Esophagus mucosa (tissue), 1 donor: ENCODE results near the gene GABARAPL2. TPM values are rescaled to one million over a fixed set of nuclear protein-coding genes. Genes with fewer than 3 reads are reported as not detected.

Experiments used
- ATAC-seq: fragments of 200-7000 bp; cut with Tn5 transposase; one replicate; pipeline ENCODE4 v1.9.1; 2020
- total RNA-seq: library from RNA; stranded (reverse); gene quantifications from one replicate; pipeline ENCODE4 v1.2.4, GENCODE V29; 2023
- donor health status: DM: yes; HTN: yes; CAD: no.

Gene GABARAPL2
- total RNA-seq, 1 donor from 2014 or later, result 47.7 TPM

- peak; percentile 63 for ATAC-seq
These were observed 10.9 kb upstream of the GABARAPL2 start for GRCh38 chr16:75555213-75555706.

GRCh38 chr16:75555707-75556430 is 10.3 kb upstream of the GABARAPL2 start, which contains the start of gene TMEM231:
Gene TMEM231, minus strand, starts transcription at chr16:75556252. Its CDS starts 43 bp downstream, at chr16:75556209.
- ATAC-seq, result peak; percentile 97

DNA sequence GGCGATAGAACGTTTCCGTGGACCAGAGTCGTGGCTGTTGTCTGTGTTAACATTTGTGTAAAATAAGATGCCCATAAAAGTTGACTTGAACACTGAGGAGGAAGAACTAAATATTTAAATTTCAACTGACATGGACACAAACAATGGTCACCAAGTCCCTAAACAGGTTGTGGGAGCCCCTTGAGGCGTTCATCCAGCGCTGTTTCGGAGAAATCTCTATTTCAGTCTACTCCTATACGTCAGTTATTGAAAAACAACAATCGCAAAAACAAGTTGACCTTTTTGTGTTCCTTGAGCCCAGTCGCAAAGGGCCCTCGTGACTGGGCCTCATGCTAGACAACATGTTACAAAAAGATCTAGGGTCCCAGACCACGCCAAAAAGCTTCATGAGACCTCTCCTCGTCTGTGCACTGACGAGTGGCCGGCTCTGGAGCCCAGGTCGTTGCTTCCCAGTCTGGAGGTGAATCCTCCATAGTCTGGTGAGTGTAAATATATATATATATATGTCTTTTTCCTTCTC is 9.7 kb upstream of the GABARAPL2 start:
- no peak for ATAC-seq

- ATAC-seq, result no peak
These were observed 7.3 kb upstream of the GABARAPL2 start for GRCh38 chr16:75558846-75559401.

DNA sequence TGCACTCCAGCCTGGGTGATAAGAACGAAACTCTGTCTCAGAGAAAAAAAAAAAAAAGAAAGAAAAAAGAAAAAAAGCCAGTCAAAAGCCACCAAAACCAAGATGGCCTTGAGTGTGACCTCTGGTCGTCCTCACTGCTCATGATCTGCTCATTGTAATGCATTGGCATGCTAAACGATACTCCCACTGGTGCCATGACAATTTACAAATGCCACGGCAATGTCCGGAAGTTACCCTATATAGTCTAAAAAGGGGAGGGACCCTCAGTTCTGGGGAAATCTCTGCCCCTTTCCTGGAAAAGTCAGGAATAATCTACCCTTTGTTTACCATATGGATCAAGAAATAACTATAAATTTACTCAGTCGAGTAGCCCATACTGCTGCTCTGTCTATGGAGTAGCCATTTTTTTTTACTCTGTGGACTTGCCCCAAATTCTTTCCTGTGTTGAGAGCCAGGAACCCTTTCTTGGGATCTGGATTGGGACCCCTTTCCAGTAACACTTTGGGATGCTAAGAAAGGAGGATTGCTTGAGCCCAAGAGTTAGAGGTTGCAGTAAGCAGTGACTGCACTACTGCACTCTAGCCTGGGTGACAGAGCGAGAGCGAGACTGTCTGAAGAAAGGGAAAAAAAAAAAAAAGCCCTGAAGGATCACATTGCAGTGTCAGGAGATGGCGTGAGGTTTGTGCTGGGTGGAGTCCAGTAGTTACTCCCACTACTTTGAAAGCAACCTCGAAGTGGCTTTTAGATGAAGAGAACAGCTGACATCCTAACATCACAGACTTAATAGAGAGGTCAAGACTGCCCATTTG is 6.4 kb upstream of the GABARAPL2 start:
- no peak for ATAC-seq

GRCh38 chr16:75565640-75566039 is 539 bp upstream of the GABARAPL2 start:
- no peak for ATAC-seq

DNA sequence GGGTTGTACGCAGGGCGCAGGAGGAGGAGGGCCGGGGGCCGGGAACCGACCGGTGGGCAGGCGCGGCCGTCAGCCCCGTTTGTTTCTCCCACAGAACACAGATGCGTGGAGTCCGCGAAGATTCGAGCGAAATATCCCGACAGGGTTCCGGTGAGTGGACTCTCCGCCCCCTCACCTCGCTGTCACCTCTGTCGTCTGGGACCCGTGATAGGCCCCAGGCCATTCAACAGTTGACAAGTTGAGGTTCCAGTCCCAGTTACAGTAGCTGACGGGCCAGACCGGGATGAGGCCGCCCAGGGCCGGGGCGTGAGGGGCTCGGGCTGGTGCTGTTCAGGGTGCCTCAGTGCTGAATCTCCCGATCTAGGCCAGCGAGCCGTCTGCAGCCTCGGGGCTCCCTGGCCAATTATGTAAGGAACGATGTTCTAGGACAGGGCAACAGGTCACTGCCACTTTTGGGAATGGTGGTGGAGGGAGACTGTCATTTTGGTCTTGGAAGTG is 628 bp downstream of the GABARAPL2 start:
- peak; percentile 42 for ATAC-seq

DNA sequence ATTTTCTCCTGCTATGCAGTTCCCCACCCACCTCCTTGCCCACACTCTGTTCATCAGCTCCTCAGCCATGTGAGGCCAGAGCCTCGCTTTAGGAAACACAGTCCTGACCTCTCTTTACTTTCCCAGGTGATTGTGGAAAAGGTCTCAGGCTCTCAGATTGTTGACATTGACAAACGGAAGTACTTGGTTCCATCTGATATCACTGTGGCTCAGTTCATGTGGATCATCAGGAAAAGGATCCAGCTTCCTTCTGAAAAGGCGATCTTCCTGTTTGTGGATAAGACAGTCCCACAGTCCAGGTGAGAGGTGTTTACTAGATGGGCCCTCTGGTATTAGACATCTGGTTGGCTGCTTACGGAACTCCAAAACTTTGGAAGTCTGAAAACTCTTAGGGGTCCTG is 1.7 kb downstream of the GABARAPL2 start:
- no peak for ATAC-seq

DNA sequence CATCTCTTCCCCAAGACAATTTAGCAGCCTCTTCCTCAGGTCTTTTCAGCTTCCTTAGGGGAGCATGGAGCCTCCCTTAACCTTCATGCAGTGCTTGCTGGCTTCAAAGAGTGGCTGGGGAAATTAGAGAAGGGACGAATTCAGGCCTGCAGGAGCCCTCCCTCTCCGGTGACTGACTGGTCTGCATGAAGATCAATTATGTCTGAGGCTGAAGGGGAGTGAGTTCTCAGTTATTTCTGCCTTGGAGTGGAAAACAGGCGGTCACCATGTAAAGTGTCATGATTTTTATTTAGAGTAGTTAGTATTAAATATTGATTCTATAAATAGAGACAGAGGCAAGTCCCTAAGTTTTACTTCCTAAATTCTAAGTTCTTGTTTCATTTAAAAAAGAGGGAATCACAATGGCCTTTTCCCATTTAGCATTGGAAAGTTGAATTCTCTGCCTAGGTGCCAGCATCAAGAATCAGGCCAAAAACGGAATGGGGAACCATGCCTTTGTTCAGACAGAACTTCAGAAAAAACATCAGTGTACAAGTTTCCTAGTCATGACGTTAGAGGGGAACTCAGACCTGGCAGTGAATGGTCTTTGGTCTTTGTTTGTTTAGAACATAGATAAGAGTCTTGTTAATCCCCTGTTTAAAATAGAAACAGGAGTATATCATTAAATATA is 4.4 kb downstream of the GABARAPL2 start:
- ATAC-seq, result no peak

- ATAC-seq, result peak; percentile 14
These were observed 6.8 kb downstream of the GABARAPL2 start for GRCh38 chr16:75572864-75573542.

DNA sequence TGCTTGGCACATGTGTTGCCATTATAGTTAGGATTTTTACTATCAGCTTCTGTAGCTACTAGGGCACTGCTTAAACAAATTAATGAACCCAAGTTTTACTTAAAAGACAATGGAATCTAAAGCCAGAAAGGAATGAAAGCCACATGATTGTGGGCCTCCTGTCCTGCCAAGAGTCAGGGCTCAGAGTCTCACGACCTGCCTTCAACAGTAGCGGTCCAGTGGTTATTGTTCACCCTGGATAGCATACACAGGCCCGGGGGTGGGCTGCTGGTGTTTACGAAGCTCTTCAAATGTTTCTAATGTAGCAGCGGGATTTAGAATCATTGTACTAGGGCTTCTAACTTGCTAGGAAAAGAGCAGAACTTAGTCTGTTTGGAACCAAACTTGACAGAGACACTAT is 7.8 kb downstream of the GABARAPL2 start:
- no peak for ATAC-seq

- ATAC-seq, result no peak
These were observed 9.8 kb downstream of the GABARAPL2 start for GRCh38 chr16:75575958-75576357.

DNA sequence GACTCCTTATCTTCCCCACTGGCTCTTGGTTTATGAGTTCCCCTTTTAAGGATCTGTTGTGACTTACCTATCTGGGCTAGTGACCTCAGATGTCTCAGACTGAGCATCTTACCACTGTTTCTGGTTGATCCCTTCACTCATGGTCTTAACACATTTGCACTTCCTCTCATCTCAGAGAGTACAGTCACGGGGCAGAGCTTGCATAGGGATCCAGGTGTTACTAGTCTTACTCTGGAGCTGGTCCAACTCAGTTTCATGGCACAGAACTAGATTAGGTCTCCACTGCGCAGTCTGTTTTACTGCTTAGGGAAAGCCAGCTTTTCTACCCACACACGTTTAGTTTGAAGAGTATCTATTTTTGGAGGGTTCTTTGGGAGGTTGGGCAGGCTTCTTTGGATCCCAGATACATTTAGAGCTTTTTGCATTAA is 10.2 kb downstream of the GABARAPL2 start:
- ATAC-seq, result no peak

- ATAC-seq, result no peak
These were observed 12.0 kb downstream of the GABARAPL2 start for GRCh38 chr16:75578212-75578611.

DNA sequence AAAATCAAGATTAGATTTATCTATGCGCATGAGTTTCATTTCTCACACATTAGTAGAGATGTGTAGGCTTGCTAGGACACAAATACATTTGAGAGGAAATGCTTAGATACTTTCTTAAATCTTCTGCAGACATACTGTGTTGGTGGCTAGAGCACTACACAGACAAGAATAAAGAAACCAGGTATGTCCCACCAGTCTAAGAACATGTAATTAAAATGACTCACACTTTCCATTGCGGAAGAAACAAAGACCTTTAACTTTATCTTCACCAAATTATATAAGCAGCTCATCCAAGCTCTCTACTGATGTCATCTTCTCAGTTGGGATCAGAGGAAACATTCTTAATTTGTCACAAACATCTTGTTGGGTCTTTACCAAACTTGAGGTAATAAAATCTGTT is 12.5 kb downstream of the GABARAPL2 start:
- ATAC-seq, result no peak

- no peak for ATAC-seq
These were observed 13.2 kb downstream of the GABARAPL2 start for GRCh38 chr16:75579281-75579834.

- ATAC-seq, result no peak
These were observed 17.9 kb downstream of the GABARAPL2 start for GRCh38 chr16:75584108-75584507.

GRCh38 chr16:75588716-75589115 is 22.5 kb downstream of the GABARAPL2 start:
- ATAC-seq, result peak; percentile 55

GRCh38 chr16:75589306-75589705 is 23.1 kb downstream of the GABARAPL2 start:
- ATAC-seq, result no peak

DNA sequence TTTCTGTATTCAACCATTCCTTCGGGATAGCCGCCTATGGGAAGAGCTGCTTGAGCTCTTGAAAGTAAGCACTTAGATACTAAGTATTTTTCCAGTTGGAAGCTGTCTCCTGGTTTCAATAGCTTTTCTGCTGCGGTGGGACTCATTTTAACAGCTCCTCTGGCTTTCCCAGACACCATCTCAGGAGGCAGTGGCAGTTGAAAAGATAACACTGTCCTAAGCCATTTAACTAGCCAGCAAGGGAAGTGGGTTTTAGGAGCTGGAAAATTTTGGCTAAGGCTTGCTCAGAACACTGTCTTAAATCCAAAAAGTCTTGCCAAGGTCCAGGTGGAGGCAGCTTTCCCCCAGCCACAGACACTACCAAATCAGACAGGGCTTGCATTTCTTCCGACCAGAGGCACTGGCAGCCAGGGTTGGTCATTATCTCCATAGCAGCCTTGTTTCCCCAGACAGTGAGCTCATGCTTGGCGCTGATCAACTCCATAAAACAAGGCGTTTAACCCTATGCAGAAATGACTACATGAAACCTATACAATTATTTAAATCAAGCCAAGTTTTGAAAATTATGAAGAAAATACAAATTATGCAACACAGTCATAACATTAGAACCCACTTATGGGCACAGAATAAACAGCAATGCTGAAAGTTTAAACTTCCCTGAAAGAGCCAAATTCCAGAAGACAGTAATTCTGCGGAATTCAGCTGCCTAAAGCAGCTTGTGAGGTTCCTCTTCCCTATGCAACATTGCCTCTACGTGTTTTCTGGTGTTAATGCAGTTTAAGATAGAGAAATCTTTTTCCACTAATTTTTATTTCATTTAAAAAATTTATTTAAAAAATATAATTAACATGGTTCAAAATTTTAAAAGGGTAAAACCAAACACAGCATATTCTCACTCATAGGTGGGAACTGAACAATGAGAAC is 25.0 kb downstream of the GABARAPL2 start:
- no peak for ATAC-seq
